GM12878 (cell line): Measurements from ENCODE around the gene IGHMBP2.

ENCODE experiments used
- CEBPB ChIP-seq, 2 experiments: fragments of 150-350 bp in 1 of 2; IDR thresholded peaks; 2 replicates each; pipeline ENCODE4 v1.6.1; 2012 to 2014; ENCODE audit warnings: low read depth in 2 of 2, low read length in 2 of 2, borderline replicate concordance in 1 of 2, inconsistent platforms in 1 of 2
- CTCF ChIP-seq, 3 experiments: IDR thresholded peaks in 2 of 3; conservative IDR thresholded peaks in 1 of 3; 2 replicates each; pipeline ENCODE4 v1.5.1; 2011; ENCODE audit warnings: low read depth in 3 of 3, low read length in 3 of 3, mild to moderate bottlenecking in 3 of 3, control low read depth in 2 of 3, moderate library complexity in 2 of 3, inconsistent platforms in 1 of 3, mixed read lengths in 1 of 3; ENCODE audit not compliant: control insufficient read depth in 2 of 3, insufficient read depth in 1 of 3; ENCODE audit errors: extremely low read depth in 1 of 3
- GABPA ChIP-seq: IDR thresholded peaks from 2 replicates; pipeline ENCODE4 v1.6.1; 2014; ENCODE audit warnings: antibody characterized with exemption, low read depth, mild to moderate bottlenecking, inconsistent platforms
- MAX ChIP-seq: IDR thresholded peaks from 2 replicates; pipeline ENCODE4 v1.6.1; 2012; ENCODE audit warnings: low read depth, low read length, improper control_type of control experiment
- MYB ChIP-seq: fragments of 150-350 bp; IDR thresholded peaks from 2 replicates; pipeline ENCODE4 v1.6.1; 2014; ENCODE audit warnings: mild to moderate bottlenecking, low read depth, low read length, borderline replicate concordance
- MYC ChIP-seq: IDR thresholded peaks from 2 replicates; pipeline ENCODE4 v1.6.1; 2011; ENCODE audit warnings: mild to moderate bottlenecking, low read length, moderate library complexity, inconsistent platforms; ENCODE audit not compliant: insufficient read depth, insufficient replicate concordance, insufficient read length, severe bottlenecking
- NFYB ChIP-seq: IDR thresholded peaks from 2 replicates; pipeline ENCODE4 v1.6.1; 2011; ENCODE audit warnings: low read depth, mild to moderate bottlenecking, low read length, improper control_type of control experiment, moderate library complexity; ENCODE audit not compliant: insufficient read depth
- SIN3A ChIP-seq: IDR thresholded peaks from 2 replicates; pipeline ENCODE4 v1.6.1; 2012; ENCODE audit warnings: low read depth, low read length, improper control_type of control experiment
- SMAD1 ChIP-seq: fragments of 450-650 bp; IDR thresholded peaks from 2 replicates; pipeline ENCODE4 v1.6.1; 2018; ENCODE audit warnings: mild to moderate bottlenecking, low read depth; ENCODE audit not compliant: partially characterized antibody
- TAF1 ChIP-seq: IDR thresholded peaks from 2 replicates; pipeline ENCODE4 v1.6.1; 2011; ENCODE audit warnings: mild to moderate bottlenecking, low read depth, low read length, borderline replicate concordance
- YY1 ChIP-seq: IDR thresholded peaks from 2 replicates; pipeline ENCODE4 v1.6.1; 2011; ENCODE audit warnings: low read depth, mild to moderate bottlenecking, low read length
- ZNF274 ChIP-seq: IDR thresholded peaks from one replicate; pipeline ENCODE4 v1.8.0; 2011; ENCODE audit not compliant: insufficient read length, insufficient read depth

GRCh38 chr11:68969386-68969785 is 65.7 kb downstream of the IGHMBP2 start:
- TF ChIP-seq MYC (no peak), CTCF (IDR thresholded peaks at IDR 0.05 in 2 of 3, conservative IDR thresholded peaks at IDR 0.05 in 1 of 3; ENCODE audit: control insufficient read depth in 2 of 3, extremely low read depth in 1 of 3, insufficient read depth in 1 of 3, low read depth in 3 of 3, low read length in 3 of 3) (no peak), GABPA (no peak), SIN3A (no peak), NFYB (no peak), SMAD1 (no peak), MAX (no peak), MYB (no peak), YY1 (no peak), TAF1 (no peak), CEBPB (IDR thresholded peaks at IDR 0.05; ENCODE audit: borderline replicate concordance in 1 of 2, low read depth in 2 of 2, low read length in 2 of 2) (no peak), ZNF274 (no peak)
